HK-2 (cell line): ENCODE data around the gene SHCBP1.

Experiments used
- DNase-seq: peaks from one replicate; pipeline ENCODE4 v3.0.0-alpha.2; 2018; ENCODE audit not compliant: unreplicated experiment

SHCBP1 gene

DNA sequence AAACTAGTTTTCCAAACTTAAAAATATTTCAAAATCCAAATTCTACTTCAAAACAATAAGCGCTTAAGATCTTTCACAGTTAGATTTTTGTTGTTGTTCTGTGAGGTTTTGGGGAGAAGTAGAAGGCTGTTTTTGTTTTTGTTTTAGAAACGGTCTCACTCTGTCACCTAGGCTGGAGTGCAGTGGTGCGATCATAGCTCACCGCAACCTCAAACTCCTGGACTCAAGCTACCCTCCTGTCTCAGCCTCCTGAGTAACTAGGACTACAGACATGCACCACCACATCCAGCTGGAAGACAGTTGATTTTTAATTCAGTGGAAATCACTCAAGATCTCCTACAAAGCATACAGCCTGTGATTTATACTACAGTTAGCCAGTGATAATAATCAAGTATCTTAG lies 2.7 kb downstream of the SHCBP1 start:
- no peak for DNase-seq

DNA sequence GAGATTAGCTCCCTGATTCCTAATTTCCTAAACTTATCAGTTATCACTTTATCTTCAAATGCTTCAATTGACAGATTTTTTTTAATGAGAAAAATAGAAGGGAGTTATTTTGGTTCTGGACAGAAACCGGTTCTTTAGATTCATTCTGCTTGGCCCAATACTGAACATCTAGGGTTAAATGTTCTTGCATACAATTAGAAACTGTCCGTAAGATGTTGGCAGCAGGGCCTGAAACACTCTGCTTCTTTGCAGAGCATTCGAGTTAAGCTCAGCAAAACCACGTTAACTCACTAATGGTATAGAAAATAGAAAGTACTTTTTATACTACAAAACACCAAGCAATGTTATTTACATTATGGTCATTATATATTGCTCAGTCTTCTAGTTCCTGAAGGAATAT lies 7.2 kb downstream of the SHCBP1 start:
- DNase-seq = no peak

DNA sequence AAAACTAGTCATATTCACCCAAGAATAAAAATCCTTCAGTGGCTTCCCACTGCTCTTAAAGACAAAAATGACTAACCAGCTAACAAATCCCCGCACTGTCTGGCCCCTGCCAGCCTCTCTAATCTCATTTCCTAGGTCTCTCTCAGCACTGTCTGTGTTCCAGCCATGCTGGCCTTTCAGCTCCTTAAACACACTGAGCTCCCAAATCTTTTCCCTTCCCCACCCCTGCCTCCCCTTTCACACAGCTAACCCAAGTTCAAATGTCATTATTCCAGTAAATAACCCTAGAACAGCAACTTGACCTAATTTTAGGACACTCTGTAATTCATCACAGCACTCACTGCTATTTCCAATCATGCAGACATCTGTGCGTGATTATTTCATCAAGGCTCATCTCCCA lies 7.8 kb downstream of the SHCBP1 start:
- no peak for DNase-seq

DNA sequence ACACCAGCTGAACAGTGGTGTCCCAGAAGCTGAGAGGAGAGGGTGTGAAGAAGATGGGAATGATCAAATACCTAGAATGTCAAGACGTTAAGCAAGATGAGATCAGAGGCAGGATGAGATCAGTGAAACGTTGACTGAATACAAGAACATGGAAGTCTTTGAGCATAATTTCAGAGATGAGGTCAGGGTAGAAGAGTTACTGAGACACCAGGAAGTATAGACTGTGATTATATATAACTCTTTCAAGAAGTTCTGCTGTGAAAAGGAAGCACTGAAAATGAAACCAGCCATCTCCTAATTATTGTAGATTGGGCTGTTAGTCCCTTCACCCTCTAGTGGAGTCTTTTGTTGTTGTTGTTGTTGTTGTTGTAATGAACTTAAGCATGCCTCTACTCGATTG lies 9.1 kb downstream of the SHCBP1 start:
- DNase-seq = no peak

DNA sequence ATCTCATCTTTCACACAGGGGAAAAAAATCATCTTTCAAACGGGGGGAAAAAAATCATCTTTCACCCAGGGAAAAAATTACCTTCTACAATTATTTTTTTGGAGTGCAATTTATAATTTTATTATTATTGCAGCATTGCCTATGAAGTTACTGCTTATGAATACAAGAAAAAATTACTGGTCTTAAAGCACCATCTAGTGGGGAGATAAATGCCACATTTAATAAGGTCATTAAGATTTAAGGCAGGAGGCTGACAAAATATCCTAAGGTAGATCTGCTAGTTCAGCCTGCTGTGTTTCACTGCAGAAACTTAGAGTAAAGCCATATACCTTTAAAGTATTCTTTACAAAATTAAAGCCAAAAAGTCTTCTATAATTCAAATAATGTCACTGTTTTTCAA lies 13.7 kb downstream of the SHCBP1 start:
- no peak for DNase-seq

DNA sequence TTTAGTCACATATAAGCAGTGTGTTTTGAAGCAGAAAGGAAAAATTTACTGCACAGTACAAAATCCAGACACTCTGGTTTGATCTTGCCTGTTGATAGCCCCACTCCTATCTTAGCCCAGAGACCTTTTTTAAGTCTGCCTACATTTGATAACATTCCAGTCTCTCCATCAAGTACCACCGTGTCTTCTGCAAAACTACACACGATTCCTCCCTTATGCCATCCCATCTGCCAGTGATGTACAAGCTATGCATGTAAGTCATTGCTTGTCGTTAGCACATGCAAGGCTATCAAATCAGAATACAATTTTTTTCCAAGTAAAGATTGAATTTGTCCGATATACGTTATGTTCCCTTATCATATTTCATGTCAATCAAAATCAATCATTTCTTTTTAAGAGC lies 14.9 kb downstream of the SHCBP1 start:
- DNase-seq = no peak

DNA sequence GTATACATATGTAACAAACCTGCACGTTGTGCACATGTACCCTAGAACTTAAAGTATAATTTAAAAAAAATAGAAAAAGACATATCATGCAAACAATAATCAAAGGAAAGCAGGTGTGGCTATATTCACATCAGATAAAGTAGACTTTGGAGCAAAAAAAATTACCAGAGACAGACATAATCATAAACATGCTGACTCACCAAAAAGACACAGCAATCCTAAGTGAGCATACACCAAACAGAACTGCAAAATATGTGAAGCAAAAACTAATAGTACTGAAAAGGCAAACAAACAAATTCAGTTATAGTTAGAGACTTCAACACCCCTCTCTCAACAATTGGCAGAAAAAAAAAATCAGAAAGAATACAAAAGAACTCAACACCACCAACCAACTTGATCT lies 29.9 kb downstream of the SHCBP1 start:
- no peak for DNase-seq

DNA sequence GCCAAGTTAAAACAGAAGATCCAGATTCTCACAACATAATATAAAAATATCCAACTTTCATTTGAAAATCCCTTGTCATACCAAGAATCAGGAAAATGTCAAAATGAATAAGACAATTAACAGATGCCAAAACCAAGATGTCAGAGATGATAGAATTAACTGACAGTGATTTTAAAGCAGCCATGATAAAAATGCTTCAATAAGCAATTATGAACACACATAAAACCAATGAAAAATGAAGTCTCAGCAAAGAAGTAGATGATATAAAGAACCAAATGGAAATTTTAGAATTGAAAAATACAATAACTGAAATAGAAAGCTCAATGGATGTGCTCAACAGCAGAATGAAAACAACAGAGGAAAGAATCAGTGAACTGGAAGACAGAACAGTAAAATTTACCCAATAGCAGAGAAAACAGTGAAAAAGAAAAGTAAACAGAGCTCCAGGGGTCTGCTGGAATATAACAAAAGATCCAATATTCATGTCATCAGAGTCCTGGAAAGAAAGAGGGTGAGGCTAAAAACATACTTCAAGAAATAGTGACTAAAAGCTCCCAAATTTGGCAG lies 35.1 kb downstream of the SHCBP1 start:
- no peak for DNase-seq

DNA sequence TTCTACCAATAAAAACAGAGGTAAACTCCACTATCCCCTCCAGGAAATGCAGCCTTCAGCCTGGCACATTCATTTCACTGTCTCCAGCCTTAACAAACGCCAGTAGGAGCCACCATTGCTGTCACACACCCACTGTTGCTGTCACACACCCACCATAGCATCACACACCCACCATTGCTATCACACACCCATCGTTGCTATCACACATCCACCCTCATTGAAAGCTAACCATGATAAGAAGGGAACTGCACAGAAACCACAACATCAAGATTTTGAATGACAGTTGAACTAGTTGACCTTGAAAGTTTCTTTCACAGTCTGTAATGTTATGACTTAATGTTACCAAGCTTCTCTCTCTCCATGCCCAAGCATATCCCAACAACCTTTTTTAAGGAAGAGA lies 38.1 kb downstream of the SHCBP1 start:
- no peak for DNase-seq

DNA sequence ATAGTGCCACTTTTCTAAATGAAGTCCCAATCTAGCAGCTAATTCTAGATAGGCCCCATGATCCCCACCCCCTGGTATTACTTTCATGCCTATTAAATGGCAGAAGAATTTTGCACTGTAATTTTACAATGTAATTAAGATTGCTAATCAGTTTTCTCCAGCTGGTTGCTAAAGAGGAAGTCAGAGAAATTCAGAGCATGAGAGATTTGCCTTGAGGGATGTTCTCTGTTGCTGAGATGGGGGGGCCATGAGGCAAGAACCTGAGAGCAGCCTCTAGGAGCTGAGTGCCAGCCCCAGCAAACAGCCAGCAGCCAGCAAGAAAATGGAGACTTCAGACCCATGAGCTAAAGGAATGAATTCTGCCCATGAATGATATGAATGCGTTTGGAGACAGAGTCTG lies 38.9 kb downstream of the SHCBP1 start:
- no peak for DNase-seq

DNA sequence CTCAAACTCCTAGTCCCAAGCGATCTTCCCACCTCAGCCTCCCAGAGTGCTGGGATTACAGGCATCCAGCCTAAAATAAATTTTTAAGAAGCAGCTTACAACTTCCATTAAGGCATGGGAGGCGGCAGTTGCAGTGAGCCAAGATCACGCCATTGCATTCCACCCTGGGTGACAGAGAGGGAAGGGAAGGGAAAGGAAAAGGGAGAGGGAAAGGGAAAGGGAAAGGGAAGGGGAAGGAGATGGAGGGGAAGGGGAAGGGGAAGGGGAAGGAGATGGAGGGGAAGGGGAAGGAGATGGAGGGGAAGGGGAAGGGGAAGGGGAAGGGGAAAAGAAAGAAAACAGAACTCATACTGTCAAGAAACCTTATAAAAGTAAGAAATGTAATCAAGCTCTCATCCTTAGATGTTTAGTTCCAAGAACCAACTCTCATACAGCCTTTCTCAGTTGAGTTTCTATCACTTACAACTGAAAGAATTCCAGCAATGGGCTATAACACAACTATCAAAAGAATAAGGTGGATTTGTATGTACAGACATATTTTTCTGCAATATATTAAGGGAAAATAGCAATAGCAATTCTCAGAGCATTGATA lies 43.1 kb downstream of the SHCBP1 start:
- no peak for DNase-seq

DNA sequence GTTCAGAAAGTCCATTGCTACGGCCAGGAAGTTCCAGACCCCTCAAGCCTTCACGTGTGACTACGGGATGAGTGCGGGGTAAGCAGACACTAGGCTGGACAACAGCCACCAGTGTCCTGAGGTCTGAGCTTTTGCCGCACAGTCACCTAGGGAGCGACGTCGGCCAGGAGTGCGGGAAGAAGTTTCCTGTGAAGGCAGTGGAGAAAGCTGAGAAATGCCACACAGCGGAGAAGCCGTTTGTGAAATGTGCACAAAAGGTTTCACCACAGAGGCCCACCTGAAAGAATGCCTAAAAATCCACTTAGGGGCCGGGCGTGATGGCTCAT lies 47.4 kb downstream of the SHCBP1 start:
- no peak for DNase-seq

DNA sequence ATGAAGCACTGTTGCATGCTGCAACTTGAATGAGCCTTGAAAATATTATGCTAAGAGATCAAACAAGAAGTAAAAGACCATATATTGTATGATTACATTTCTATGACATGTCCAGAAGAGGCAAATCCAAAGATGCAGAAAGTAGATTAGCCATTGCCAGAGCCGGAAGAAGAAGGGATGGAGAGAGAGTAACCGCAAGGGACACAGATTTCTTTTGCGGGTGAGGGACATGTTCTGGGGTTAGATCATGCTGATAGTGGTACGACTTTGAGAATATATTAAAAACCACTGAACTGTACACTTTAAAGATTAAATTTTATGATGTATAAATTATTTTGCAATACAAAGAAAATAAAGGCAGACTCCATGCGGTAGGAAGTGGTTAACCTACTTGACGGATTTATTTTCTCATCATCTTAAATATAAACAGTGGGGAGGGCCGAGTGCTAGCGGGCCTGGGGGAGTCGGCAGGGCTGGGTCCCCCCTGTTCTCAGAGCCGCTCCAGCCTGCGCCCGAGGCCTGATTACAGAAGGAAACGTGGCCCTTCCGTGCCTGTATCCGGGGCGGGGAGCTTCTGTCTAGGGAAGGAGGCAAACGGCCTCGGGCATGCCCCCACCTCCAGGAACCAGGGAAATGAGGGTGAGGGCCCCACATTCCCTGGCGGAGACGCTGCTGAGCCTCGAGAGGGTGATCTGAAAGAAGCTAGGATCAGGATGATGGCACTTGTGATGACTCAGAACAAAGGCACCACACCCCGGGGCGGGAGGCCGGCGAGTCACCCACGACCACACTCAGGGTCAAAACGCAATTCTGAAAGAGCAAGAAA lies 48.0 kb downstream of the SHCBP1 start:
- DNase-seq = peak; percentile 70

DNA sequence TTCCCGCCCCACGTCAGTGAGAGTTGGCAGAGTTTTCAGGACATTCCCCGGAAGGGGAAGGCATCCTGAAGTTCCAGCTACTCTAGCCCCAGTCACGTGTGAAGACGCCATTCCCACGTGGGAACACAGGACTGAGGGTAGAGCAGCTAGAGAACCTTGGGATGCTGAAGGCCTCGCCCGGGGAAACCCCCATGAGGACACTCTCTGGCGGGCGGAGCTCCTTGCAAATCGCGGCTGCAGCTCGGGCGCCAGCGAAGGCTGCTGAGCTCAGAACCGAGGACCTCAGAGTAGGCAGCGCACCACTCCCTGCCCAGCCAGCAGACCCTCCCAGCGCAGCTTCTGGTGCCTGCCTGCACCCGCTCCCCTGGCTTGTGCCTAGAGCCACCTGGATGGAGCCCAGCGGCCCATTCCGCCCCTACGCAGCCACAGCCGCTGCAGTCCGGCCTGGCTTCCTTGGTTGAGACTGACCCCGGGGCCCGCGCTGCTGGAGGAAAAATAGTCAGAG lies 51.9 kb downstream of the SHCBP1 start:
- DNase-seq = no peak

DNA sequence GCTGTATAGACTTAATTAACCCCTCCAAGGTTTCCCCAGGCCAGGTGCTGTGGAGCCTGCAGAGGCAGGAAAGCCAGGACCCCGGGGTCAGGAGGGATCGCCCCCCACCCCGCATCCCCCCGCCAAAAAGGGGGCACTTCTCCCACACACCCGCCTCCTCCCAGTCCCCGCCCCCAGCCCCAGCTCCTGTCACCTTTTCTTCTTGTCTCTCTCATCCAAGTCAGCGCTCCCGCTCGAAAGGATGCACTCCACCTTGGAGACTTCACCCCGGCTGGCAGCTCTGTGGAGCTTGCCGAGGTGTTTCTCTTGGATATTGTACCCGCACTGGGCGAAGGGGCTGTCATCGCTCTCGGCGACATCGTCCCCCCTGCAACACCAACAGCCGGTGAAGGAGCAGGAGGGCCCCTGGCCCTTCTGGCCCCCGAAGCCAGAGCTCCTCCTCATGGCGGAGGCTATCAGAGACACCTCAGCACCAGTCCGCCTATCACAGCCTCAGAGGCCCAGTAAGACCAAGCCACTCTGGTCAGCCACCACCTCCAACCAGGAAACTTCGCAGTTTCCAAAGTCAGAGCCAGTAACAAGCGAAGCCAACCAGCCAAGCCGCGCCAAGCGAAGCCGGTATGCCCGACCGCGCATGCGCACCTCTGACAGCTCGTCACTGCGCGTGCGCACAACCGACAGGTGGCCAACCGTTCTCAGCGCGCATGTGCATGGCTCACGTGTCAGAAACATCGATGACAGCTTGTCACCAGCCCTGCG lies 52.5 kb downstream of the SHCBP1 start:
- no peak for DNase-seq

DNA sequence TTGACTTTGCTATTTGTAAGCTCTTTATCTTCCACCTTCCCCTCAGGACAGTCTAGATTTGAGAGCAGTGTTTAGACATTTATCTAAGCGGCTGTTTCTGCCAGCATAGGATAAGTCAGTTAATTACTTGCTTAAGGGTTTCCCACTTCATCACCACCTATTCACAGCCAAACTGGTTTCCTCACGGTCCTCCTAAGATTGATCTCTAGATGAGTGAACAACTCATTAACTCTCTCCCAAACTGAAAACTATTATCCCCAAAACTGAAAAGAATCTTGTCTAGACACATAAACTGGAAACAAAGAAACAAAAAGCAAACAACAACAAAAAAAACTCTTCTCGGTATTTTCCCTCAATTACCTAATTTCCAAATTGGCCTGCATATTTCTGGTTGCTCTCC lies 58.2 kb downstream of the SHCBP1 start:
- no peak for DNase-seq

DNA sequence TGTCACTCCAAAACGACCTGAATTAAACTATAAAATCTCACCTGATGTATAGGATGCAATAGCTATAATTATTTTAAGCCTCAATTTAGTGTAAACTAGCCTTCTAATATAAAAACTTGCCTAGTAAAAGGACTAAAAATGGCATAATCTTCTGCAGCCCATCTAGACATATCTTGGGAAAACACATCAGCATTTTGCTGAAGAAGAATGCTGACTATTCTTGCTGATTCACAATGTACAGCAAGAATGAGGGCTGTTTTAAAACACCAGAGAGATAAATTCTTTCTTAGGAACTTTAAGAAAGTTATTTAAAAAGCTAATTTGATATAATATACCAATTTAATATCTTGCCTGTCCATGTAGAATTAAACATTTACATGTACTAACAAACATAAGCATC lies 63.2 kb downstream of the SHCBP1 start:
- DNase-seq = no peak

DNA sequence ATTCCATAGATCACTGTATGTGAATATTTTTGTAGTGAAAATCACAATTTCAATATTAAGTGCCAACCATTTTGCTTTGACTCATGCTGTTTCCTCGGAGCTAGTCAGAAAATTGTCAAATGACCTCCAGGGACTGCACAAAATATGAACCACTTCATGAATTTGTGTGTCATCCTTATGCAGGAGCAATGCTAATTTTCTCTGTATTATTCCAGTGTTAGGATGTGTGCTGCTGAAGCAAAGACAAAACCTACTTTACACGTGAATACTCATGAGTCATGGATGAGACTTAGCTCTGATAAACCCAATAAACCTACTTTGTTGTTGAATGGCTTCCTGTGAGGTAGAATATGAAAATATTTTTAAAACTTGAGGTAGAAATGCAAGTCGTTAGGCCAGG lies 65.2 kb downstream of the SHCBP1 start:
- DNase-seq = no peak

DNA sequence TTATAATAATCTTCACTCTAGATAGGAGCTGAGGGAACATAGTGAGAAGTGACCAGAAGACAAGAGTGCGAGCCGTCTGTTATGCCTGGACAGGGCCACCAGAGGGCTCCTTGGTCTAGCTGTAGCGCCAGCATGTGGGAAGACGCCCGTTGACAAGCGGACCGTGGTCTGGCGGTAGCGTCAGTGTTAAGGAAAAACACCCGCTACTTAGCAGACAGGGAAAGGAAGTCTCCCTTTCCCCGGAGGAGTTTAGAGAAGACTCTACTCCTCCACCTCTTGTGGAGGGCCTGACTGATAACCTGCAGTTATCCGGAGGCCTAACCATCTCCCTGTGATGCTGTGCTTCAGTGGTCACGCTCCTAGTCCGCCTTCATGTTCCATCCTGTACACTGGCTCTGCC lies 66.7 kb downstream of the SHCBP1 start:
- DNase-seq = peak; percentile 71

DNA sequence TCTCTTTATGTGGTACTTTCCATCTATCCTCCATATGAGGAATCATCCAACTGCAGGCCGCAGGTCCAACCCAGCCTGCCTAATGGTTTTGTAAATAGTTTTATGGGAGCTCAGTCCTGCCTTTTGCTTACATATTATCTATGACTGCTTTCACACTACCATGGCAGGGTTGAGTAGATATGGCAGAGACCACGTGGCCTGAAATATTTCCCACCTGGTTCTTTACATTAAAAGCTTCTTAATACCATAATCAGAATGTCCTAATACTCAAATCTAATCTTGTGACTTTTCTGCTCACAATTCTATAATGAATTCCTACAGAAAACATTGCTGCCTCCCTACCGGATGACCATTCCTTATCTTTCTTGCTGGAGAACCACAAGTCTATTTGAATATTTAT lies 71.7 kb downstream of the SHCBP1 start:
- DNase-seq = no peak
